Measurements from ENCODE around the gene DCAF7.

DNA sequence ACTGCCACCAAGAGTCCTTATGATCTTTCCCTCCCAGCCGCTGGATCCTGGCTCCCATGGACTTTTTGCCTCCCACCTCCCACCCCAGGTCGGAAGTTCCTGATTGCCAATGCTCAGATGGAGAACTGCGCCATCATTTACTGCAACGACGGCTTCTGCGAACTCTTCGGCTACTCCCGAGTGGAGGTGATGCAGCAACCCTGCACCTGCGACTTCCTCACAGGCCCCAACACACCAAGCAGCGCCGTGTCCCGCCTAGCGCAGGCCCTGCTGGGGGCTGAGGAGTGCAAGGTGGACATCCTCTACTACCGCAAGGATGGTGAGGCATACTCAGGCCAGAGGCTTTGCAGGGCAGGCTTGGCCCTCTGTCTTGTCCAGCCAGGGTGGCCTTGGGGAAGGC lies 26.2 kb upstream of the DCAF7 start:
- TF ChIP-seq CTCF (IDR thresholded peaks at IDR 0.05) (no peak), POLR2AphosphoS5 (IDR thresholded peaks at IDR 0.05) (no peak), POLR2A (IDR thresholded peaks at IDR 0.05) (no peak)
